Keratinocyte (primary cell): ENCODE data around the gene CFAP300.

ENCODE experiments used
- CTCF ChIP-seq, 3 experiments: IDR thresholded peaks in 1 of 3; conservative IDR thresholded peaks in 1 of 3; optimal IDR thresholded peaks in 1 of 3; 2 replicates in 2 of 3; 3 replicates in 1 of 3; pipeline versions ENCODE3 to v1.5.1; 2011; ENCODE audit warnings: low read length in 3 of 3, mild to moderate bottlenecking in 3 of 3, moderate library complexity in 2 of 3, control low read depth in 1 of 3, inconsistent platforms in 1 of 3; ENCODE audit not compliant: insufficient read depth in 2 of 3; ENCODE audit errors: extremely low read depth in 1 of 3
- EZH2 ChIP-seq: IDR thresholded peaks from one replicate; pipeline ENCODE4 v1.6.1; 2012; ENCODE audit warnings: inconsistent platforms, mild to moderate bottlenecking, low read length, moderate library complexity

DNA sequence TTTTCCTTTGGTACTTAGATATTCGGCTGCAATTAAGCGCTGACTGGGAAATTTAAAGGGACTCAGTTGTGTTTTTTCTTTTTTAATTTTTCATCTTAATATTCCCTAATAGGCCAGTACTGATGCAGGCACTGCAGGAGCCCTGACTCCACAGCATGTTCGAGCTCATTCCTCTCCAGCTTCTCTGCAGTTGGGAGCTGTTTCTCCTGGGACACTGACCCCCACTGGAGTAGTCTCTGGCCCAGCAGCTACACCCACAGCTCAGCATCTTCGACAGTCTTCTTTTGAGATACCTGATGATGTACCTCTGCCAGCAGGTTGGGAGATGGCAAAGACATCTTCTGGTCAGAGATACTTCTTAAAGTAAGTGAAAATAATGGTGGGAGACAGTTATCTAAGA lies 66.8 kb downstream of the CFAP300 start:
- TF ChIP-seq CTCF (optimal IDR thresholded peaks at IDR 0.05 in 1 of 3, IDR thresholded peaks at IDR 0.05 in 1 of 3, conservative IDR thresholded peaks at IDR 0.05 in 1 of 3; ENCODE audit: extremely low read depth in 1 of 3, insufficient read depth in 2 of 3, low read length in 3 of 3): no peak
- no peak for TF ChIP-seq EZH2
